Gastrocnemius medialis (tissue), 4 donors: Measurements from ENCODE around the gene MARK3. TPM values are rescaled to one million over a fixed set of nuclear protein-coding genes. Genes with fewer than 3 reads are reported as not detected.

ENCODE experiments used
- ATAC-seq, 2 donors: fragments of 150-250 bp; one replicate each; pipeline ENCODE4 v1.9.1; 2016
- DNase-seq, 2 donors: peaks; one replicate each; pipeline ENCODE4 v3.0.0-alpha.2; 2019
- H3K27ac ChIP-seq, 4 donors: fragments of 200-600 bp; sonication (generic); 1 replicate in 1 of 4; 2 replicates in 3 of 4; pipeline ENCODE4 v1.5.1; 2016 to 2018; ENCODE audit warnings: mild to moderate bottlenecking in 2 of 4, moderate library complexity in 1 of 4
- H3K27me3 ChIP-seq, 3 donors: fragments of 200-600 bp; sonication (generic) in 2 of 3; 1 replicate in 1 of 3; 2 replicates in 2 of 3; pipeline versions ENCODE4 v1.5.1 to v1.6.0; 2016 to 2019; ENCODE audit warnings: mild to moderate bottlenecking in 1 of 3, moderate library complexity in 1 of 3
- H3K36me3 ChIP-seq, 2 donors: fragments of 200-600 bp; sonication (generic) in 1 of 2; one replicate each; pipeline ENCODE4 v1.5.1; 2017 to 2018
- H3K4me1 ChIP-seq, 2 donors: fragments of 200-600 bp; sonication (generic) in 1 of 2; one replicate each; pipeline ENCODE4 v1.5.1; 2016 to 2017; ENCODE audit warnings: mild to moderate bottlenecking in 2 of 2
- H3K4me3 ChIP-seq, 4 donors: fragments of 200-600 bp; sonication (generic) in 3 of 4; 1 replicate in 1 of 4; 2 replicates in 3 of 4; pipeline ENCODE4 v1.5.1; 2016 to 2019; ENCODE audit warnings: mild to moderate bottlenecking in 2 of 4
- H3K9me3 ChIP-seq, 3 donors: fragments of 200-600 bp; sonication (generic) in 2 of 3; 1 replicate in 1 of 3; 2 replicates in 2 of 3; pipeline ENCODE4 v1.5.1; 2016 to 2019
- POLR2A ChIP-seq, 2 donors: fragments of 450-650 bp; IDR thresholded peaks; one replicate each; pipeline ENCODE4 v1.6.1; 2017; ENCODE audit warnings: antibody characterized with exemption in 2 of 2, mild to moderate bottlenecking in 2 of 2, moderate library complexity in 2 of 2
- in situ Hi-C, 4 donors: fragments of 200-750 bp; cut with MboI; loops; one replicate each; pipeline versions ENCODE4 v1.15.0 to v1.8.0; 2017; ENCODE audit warnings: low sequenced_read_pairs in 4 of 4
- intact Hi-C: fragments of 100-400 bp; cut with DNase I; formaldehyde crosslinking; loops from one replicate; pipeline ENCODE4 v1.15.1; 2023; ENCODE audit warnings: low total_unique reads
- total RNA-seq, 4 donors: library from RNA; depleted of rRNA; stranded (reverse); fragments of >200 nt; gene quantifications; one replicate each; pipeline versions ENCODE4 v1.1.0 to v1.2.3, GENCODE V29; 2016
- TF ChIP-seq, protein P1 (sequence below), 5 experiments: fragments of 450-650 bp in 3 of 5; fragments of 200-600 bp in 2 of 5; sonication (generic) in 2 of 5; IDR thresholded peaks in 4 of 5; conservative IDR thresholded peaks in 1 of 5; 1 replicate in 4 of 5; 2 replicates in 1 of 5; pipeline ENCODE4 v1.5.1; 2016 to 2019; ENCODE audit warnings: antibody characterized with exemption in 5 of 5, mild to moderate bottlenecking in 3 of 5, moderate library complexity in 3 of 5

Gene MARK3
- total RNA-seq, 4 donors from 2014 or later: 60.2 to 73.1 (median 71.6) TPM

GRCh38 chr14:103456167-103456835 lies 71.1 kb downstream of the MARK3 start:
- in situ Hi-C loops (no loop called here), intact Hi-C loops (no loop called here)
- Histone ChIP-seq H3K9me3 (no peaks in the 10 kb centered on the region), H3K27ac (no peak overlapping the region), H3K27me3 (no peaks in the 10 kb centered on the region), H3K36me3 (peaks cover 0 to 13% of the 10 kb centered on the region in 2 donors), H3K4me3 (no peak overlapping the region), H3K4me1 (peaks cover 0 to 7% of the 10 kb centered on the region in 2 donors)
- ATAC-seq (no peak), DNase-seq (no peak)
- TF ChIP-seq, protein P1, sequence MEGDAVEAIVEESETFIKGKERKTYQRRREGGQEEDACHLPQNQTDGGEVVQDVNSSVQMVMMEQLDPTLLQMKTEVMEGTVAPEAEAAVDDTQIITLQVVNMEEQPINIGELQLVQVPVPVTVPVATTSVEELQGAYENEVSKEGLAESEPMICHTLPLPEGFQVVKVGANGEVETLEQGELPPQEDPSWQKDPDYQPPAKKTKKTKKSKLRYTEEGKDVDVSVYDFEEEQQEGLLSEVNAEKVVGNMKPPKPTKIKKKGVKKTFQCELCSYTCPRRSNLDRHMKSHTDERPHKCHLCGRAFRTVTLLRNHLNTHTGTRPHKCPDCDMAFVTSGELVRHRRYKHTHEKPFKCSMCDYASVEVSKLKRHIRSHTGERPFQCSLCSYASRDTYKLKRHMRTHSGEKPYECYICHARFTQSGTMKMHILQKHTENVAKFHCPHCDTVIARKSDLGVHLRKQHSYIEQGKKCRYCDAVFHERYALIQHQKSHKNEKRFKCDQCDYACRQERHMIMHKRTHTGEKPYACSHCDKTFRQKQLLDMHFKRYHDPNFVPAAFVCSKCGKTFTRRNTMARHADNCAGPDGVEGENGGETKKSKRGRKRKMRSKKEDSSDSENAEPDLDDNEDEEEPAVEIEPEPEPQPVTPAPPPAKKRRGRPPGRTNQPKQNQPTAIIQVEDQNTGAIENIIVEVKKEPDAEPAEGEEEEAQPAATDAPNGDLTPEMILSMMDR (IDR thresholded peaks at IDR 0.05 in 4 of 5, conservative IDR thresholded peaks at IDR 0.05 in 1 of 5): no peak
- no peak for TF ChIP-seq POLR2A (IDR thresholded peaks at IDR 0.05)

- Histone ChIP-seq H3K9me3 (no peaks in the 10 kb centered on the region), H3K36me3 (peaks cover 0 to 29% of the 10 kb centered on the region in 2 donors), H3K27ac (no peak overlapping the region), H3K4me1 (peaks cover 0 to 7% of the 10 kb centered on the region in 2 donors), H3K27me3 (no peaks in the 10 kb centered on the region), H3K4me3 (no peak overlapping the region)
- no peak for ATAC-seq
- in situ Hi-C loops (no loop called here), intact Hi-C loops (no loop called here)
- no peak for DNase-seq
- TF ChIP-seq POLR2A (IDR thresholded peaks at IDR 0.05): no peak
- TF ChIP-seq, protein P1 (IDR thresholded peaks at IDR 0.05 in 4 of 5, conservative IDR thresholded peaks at IDR 0.05 in 1 of 5): no peak
These were observed 75.2 kb downstream of the MARK3 start for GRCh38 chr14:103460415-103460814.

DNA sequence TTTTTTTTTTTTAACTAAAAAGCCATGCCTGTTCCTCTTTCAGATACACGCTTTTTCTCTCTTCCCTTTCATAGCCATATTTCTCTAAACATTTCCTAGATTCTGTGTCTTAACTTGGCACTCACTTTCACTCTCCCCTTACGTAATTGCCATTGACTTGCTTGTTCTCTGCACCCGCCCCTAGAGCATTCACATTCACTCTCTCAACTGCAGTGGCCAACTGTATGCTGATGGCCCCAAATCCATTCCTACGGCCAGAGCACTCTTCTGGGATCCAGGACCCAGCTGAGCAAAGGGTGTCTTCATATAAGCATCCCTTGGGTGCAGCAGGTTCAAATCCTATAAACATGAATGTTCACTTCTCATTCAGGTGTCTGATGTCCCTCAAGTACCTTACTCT lies 77.9 kb downstream of the MARK3 start:
- Histone ChIP-seq H3K9me3 (no peaks in the 10 kb centered on the region), H3K36me3 (peaks cover 0 to 35% of the 10 kb centered on the region in 2 donors), H3K4me1 (no peaks in the 10 kb centered on the region), H3K4me3 (no peak overlapping the region), H3K27ac (no peak overlapping the region), H3K27me3 (no peaks in the 10 kb centered on the region)
- TF ChIP-seq, protein P1 (IDR thresholded peaks at IDR 0.05 in 4 of 5, conservative IDR thresholded peaks at IDR 0.05 in 1 of 5): no peak
- no peak for TF ChIP-seq POLR2A (IDR thresholded peaks at IDR 0.05)
- DNase-seq (no peak), ATAC-seq (no peak)
- in situ Hi-C loops: no loop called here
- intact Hi-C loops: no loop called here

DNA sequence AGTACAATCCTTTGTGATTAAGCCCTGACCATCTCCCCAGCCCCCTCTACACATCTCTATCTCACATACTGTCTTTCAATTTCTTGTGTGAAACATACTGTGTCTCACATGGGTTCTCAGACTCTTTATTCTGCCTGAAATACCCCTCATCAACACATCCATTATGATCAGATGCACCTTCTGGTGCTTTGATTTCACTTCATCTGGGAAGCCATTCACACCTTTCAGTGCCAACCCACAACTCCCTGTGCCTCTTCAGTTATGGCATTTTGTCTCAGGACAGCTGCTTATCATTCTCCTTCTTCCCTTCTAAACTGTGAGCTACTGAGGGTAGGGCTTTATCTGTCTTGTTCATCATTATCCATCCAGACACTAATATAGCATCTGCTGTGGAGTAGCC lies 78.6 kb downstream of the MARK3 start:
- DNase-seq: no peak
- Histone ChIP-seq H3K4me1 (no peaks in the 10 kb centered on the region), H3K4me3 (no peak overlapping the region), H3K36me3 (peaks cover 0 to 40% of the 10 kb centered on the region in 2 donors), H3K9me3 (no peaks in the 10 kb centered on the region), H3K27ac (no peak overlapping the region), H3K27me3 (no peaks in the 10 kb centered on the region)
- TF ChIP-seq POLR2A (IDR thresholded peaks at IDR 0.05): no peak
- TF ChIP-seq, protein P1 (IDR thresholded peaks at IDR 0.05 in 4 of 5, conservative IDR thresholded peaks at IDR 0.05 in 1 of 5): no peak
- ATAC-seq: no peak
- in situ Hi-C loops: no loop called here
- intact Hi-C loops: no loop called here

GRCh38 chr14:103472939-103473338 lies 87.7 kb downstream of the MARK3 start:
- TF ChIP-seq, protein P1 (IDR thresholded peaks at IDR 0.05 in 4 of 5, conservative IDR thresholded peaks at IDR 0.05 in 1 of 5): no peak
- no peak for TF ChIP-seq POLR2A (IDR thresholded peaks at IDR 0.05)
- no peaks in the 10 kb centered on the region for H3K27me3 ChIP-seq
- in situ Hi-C loops (no loop called here), intact Hi-C loops (no loop called here)
- H3K36me3 ChIP-seq: peaks cover 0 to 66% of the 10 kb centered on the region in 2 donors
- no peak overlapping the region for H3K4me3 ChIP-seq
- ATAC-seq (no peak), DNase-seq (no peak)
- H3K27ac ChIP-seq: no peak overlapping the region
- no peaks in the 10 kb centered on the region for H3K9me3 ChIP-seq
- H3K4me1 ChIP-seq: no peaks in the 10 kb centered on the region
